Vagina (tissue), 2 donors: ENCODE data around the gene APOLD1.

ENCODE experiments used
- POLR2A ChIP-seq, 2 donors: fragments of 450-650 bp; IDR thresholded peaks; one replicate each; pipeline ENCODE4 v1.6.1; 2017; ENCODE audit warnings: antibody characterized with exemption in 2 of 2, mild to moderate bottlenecking in 2 of 2, moderate library complexity in 2 of 2
- POLR2AphosphoS5 ChIP-seq, 2 donors: sonication (generic); formaldehyde crosslinking; IDR thresholded peaks; one replicate each; pipeline ENCODE4 v1.9.0; 2017; ENCODE audit warnings: antibody characterized with exemption in 2 of 2, mild to moderate bottlenecking in 2 of 2, low read depth in 1 of 2; ENCODE audit not compliant: insufficient read depth in 1 of 2

- TF ChIP-seq POLR2AphosphoS5 (IDR thresholded peaks at IDR 0.05; ENCODE audit: insufficient read depth in 1 of 2, low read depth in 1 of 2) (no peak), POLR2A (IDR thresholded peaks at IDR 0.05) (no peak)
Measured at GRCh38 chr12:12818701-12819100, 33.2 kb downstream of the APOLD1 start.
